HG03378 (cell line): ENCODE data around the gene DENND1A.
"Not testable (repeated sequence)": the region's sequence is repeated elsewhere in the genome, so short reads cannot be mapped to it uniquely, and the experiment has no call there.

Source experiments
- ATAC-seq: cut with Tn5 transposase; IDR thresholded peaks from one replicate; pipeline ENCODE4 v1.9.1; 2021; ENCODE audit warnings: mild to moderate bottlenecking, moderate library complexity; ENCODE audit not compliant: unreplicated experiment

Gene DENND1A

GRCh38 chr9:123637945-123638634 lies 291.8 kb downstream of the DENND1A start:
- ATAC-seq: no peak

DNA sequence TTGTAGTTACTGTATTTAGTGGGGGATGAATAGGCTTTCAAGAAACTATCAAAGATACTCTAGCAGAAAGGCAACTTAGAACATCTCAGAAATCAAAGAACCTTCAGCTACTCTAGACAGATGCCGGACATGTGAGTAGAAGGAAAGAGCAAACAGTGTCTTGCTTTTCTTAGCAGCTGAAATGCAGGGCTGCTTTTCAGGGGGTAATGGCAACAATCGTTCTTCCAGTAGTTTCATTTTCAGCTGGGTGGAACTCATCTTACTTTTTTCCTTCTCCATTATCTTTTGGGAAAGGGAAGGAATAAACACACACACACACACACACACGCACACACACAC lies 292.4 kb downstream of the DENND1A start:
- no peak for ATAC-seq

DNA sequence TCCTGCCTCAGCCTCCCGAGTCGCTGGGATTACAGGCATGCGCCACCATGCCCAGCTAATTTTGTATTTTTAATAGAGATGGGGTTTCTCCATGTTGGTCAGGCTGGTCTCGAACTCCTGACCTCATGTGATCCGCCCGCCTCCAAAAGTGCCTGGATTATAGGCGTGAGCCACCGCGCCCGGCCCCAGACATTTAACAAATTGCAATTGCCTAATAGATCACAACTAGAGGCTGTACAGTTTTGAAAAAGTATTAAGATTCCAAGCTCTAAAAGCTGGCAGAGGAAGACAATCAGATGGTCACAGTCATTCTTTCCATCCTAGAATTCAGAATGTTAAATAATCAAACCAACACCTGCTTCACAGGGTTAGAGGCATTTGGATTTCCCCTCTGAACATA lies 293.1 kb downstream of the DENND1A start:
- ATAC-seq: not testable (repeated sequence)

GRCh38 chr9:123631862-123632261 lies 298.1 kb downstream of the DENND1A start:
- ATAC-seq: no peak

DNA sequence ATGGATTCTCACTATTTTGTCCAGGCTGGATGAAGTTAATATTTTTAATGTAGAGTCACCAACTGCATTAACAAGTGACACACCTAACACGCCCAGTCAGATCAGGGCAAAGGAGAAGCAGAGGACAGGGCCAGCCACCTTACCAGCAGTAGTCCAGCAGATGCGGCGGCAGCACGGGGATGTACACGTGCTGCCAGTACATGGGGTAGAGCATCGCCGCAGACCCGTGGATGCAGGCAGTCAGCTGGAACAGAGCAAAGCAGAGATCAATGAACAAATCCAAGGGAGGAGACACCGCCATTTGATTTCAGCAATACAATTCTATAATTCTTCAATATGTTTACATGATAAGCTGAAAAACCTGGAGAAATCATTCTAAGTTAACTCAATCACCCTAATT lies 299.7 kb downstream of the DENND1A start:
- no peak for ATAC-seq

DNA sequence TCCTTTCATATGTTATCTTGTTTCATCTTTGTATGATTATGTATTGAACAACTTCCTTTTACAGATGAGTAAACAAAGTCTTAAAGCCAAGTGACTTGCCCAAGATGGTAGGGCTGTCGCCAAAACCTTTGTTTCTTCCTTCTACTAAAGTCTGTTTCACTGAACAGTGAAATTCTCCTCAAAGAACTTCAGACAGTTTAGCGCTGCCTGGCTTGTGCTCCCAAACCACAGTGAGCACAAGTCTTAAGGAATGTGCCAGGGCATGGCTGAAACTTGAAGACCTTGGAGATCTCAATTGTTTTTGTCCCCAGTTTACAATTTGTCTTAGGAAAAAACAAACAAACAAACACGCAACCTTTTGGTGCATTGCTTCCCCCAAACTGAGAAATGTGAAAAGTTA lies 300.4 kb downstream of the DENND1A start:
- no peak for ATAC-seq

DNA sequence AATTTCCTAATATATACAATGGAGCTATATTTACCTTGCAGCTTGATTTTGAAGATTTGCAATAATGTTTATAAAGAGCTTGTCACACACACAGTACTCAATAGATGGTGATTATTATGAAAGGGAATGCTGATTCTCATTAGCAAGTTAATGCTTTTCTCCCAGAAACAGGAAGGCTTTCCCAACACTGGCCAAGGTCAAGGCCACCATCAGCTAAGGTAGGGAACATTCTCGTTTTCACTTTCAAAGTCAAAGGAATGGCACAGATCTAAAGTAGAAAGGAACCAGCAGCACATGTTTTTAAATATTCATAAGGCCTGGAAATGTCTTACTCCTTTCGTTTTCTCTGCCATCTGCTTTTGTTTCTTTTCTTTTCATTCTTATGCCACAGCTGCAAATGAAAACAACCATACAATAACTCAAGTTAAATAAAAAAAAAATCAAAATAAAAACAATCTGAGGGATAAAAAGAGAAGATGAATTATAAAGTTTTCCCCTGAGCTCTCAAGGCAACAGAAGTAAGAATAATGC lies 307.1 kb downstream of the DENND1A start:
- no peak for ATAC-seq

GRCh38 chr9:123620239-123620638 lies 309.7 kb downstream of the DENND1A start:
- ATAC-seq: no peak

GRCh38 chr9:123617952-123618678 lies 311.8 kb downstream of the DENND1A start:
- ATAC-seq: no peak

GRCh38 chr9:123617286-123617685 lies 312.6 kb downstream of the DENND1A start:
- ATAC-seq: no peak

- no peak for ATAC-seq
Observed at GRCh38 chr9:123616707-123617106, 313.2 kb downstream of the DENND1A start.

- ATAC-seq: no peak
Observed at GRCh38 chr9:123615381-123615780, 314.5 kb downstream of the DENND1A start.

DNA sequence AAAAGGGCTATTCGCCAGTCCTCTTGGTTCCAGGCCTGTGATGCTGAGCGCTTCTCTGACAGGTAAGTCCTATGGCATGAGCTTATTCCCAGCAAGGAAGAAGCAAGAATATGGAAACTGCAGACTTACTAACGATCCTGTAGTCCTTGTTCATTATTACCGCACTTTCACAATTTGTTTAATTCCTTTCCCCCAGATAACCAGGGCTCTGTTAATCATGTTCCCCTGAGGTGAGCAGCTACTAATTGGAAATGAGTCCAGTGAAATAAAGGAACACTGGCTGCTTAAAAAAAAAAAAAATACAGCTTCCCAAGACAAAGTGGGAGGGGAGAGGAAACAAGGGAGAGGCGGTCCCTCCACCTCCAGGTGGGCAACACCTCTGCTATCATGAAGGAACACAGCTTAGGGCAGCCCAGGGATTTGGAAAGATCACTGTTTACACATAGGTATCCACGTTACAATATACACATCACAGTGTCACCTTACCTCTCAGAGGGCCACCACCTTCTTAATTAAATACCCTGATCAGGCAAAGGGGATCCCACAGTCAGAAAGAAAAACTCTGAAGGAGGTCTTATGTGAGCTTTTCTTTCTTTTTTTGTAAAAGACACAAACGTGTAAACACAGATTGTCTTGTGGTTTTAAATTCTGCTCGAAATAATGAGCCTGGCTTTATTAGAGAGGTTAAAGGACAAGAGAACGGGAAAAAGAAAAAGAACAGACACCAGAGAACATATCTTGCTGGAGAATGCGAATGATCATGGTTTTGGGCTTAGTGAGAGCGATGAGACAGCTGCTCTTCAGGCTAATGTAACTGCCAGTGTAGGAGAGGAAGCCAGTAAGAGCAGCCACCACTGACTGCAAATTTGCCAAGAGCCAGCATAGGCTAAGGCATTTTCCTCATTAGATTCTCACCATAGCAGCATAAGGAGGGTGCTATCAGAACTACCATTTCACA lies 315.3 kb downstream of the DENND1A start:
- no peak for ATAC-seq

GRCh38 chr9:123611226-123611625 lies 318.7 kb downstream of the DENND1A start:
- ATAC-seq: no peak

DNA sequence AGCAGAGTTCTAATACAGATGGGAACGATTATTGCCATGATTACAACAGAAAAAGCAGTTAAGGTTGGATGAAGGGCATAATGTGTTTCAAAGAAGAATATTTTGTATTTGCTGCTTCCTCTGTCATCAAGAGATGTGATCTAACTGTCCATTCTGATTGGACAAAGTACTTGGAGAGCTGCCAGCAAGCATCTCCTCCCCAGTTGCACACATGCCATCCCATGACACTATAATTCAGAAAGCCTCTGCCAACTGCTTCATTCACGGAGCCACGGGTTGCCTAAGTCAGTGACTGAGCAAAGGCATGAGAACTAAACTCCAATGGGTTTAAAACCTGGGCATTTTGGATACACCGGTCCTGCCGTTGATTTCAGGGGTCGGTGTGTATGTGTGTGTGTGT lies 320.1 kb downstream of the DENND1A start:
- ATAC-seq: no peak

DNA sequence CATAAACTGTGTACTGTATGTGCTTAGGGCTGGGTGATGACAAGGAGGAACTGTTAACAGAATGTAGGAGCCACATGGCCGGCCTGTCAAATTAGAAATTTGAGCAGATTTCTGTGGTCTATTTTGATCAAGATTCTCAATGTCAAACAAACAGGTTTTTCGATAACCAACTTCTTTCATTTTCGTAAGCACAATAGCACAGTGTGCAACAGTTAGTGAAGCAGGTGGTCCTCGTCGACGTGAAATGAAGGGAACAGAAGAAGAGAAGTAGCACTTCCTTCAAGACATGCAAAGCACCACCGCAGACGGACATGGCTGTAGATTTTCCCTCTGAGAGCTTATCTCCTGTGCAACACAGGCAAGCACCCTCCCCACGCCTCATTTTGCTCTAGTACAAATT lies 321.8 kb downstream of the DENND1A start:
- ATAC-seq: peak; percentile 92

DNA sequence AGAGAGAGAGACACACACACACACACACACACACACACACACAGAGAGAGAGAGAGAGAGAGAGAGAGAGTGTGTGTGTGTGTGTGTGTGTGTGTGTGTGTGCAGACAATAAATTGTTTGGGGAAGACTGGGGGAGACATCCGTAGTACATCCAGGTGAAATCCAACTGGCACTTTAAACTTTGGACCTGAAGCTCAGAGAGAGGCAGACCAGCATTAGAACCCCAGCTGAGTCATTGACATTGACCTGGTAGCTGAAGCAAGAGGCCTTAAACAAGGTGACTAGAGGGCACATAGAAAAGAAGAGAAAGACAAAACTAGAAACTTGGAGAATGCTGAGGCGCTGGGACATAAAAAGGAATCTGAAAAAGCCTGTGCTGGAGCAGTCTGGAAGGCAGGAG lies 322.4 kb downstream of the DENND1A start:
- no peak for ATAC-seq

DNA sequence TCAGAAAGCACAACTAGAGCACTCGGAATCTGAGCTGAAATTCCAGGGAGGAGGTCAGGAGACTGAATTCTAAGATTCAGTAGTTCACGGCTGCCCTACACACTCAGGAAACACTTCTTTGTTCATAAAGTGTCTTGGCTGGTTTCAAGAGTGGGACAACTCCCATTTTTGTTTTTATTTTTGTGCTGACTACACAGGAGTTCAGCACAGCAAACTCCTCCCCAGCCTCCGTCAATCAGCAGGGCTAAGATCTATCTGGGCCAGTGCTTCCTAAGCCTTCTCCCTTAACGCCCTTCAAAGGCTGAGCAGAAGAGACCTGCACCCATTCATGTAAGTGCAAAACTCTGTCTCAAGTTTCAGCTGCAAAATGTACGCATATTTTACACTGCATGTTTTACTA lies 323.8 kb downstream of the DENND1A start:
- ATAC-seq: no peak

- no peak for ATAC-seq
Observed at GRCh38 chr9:123605286-123605685, 324.6 kb downstream of the DENND1A start.

DNA sequence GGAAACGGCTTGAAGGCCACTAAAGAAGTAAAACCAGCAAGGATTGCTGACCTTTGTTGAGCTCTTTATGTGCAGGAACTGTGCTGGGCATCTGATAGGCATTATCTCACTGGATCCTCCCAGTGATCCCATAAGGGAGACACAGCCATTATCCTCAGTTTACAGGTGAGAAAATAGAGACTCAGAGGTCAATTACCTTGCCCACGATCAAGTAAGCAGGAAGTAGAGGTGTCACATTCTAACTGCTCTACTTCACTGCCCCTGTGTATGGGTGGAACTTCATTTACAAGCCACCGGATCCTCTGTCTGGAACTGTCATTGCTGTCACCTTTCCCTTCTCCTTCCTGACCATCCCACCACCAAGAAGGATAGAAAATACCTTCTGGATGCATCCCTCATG lies 325.1 kb downstream of the DENND1A start:
- no peak for ATAC-seq

- ATAC-seq: no peak
Observed at GRCh38 chr9:123601828-123602227, 328.1 kb downstream of the DENND1A start.
